Stimulated activated CD4-positive, alpha-beta T cell treated with anti-CD3 and anti-CD28 coated beads, Interleukin-2, amount 100 ng/mL, for 4 hours (primary cell): ENCODE results near the gene ANAPC13.

ENCODE experiments used
- DNase-seq: peaks from one replicate; pipeline ENCODE4 v3.0.0-alpha.2; 2020; ENCODE audit warnings: low read depth

The ANAPC13 gene

GRCh38 chr3:134485718-134486576, at the start of gene ANAPC13, which contains the start of gene CEP63:
TSS of gene ANAPC13 (minus strand) at chr3:134485985. CDS start at chr3:134482904, 3,081 bp downstream.
TSS of gene CEP63 (plus strand) at chr3:134486057. CDS start at chr3:134495321, 9,264 bp downstream.
- peak; percentile 92 for DNase-seq

DNA sequence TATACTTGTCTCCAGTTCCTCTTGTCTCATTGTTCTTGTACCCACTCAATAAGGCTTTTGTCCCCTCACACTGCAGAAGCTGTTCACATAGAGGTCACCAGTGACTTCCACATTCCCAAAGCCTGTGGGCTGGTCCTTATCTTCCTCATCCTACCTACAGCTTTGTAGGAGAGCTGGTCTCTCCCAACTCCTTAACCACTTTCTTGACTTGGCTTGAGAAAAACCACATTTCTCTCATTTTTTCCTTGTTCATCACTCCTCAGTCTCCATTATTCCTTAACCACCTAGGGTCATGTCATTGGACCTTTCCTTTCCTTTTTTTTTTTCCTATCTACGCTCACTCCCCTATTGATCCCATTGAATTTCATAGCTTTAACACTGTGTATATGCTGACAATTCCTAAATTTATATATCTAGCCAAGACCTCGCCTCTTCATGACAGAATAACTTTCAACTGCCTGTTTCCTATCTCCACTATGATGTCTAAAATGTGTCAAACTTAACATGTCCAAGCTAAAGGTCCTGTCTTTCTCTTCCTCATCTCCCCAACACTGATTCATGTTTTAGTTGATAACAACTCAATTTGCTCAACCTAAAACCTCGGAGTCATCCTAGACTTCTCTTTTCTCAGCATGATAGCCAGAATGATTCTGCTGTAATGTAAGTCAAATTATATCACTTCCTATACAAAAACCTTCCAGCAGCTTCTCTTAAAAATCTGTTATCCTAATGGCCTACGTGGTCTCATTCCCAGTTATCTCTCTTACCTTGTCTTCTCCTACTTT, 49.6 kb upstream of the ANAPC13 start:
- no peak for DNase-seq

GRCh38 chr3:134533493-134533892, 47.7 kb upstream of the ANAPC13 start:
- no peak for DNase-seq

DNA sequence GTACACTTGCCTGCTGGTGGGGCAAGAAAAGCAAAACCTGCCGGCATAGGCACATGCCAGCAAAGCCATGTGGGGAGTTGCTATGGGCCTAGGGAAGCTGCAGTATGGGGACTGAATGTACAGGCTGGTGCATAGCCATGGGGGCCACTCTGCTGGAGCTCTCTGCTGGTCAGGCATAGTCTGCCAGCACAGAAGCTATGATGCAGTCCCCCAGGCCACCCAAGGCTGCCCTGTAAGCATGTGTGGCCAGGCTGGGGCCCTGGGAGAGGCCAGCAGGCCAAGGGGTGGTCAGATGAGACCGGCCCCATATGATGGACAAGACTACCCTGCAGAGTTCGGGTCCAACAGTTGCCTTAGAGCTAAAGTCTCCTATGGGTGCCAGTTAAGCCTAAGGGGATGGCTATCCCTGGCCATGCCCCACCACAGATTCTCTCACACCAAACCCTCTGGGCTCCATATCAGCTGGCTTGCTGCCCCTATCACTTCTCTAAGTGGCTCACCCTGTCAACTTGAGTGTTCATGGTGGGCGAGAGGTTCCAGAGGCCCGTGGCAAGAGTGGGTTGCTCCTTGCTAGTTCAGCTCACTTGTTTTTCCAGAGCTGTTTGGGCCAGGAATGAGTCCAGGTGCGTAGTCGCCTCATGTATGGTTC, 41.9 kb upstream of the ANAPC13 start:
- no peak for DNase-seq

GRCh38 chr3:134527037-134527436, 41.3 kb upstream of the ANAPC13 start:
- no peak for DNase-seq

- no peak for DNase-seq
Observed at GRCh38 chr3:134526319-134526718, 40.5 kb upstream of the ANAPC13 start.

DNA sequence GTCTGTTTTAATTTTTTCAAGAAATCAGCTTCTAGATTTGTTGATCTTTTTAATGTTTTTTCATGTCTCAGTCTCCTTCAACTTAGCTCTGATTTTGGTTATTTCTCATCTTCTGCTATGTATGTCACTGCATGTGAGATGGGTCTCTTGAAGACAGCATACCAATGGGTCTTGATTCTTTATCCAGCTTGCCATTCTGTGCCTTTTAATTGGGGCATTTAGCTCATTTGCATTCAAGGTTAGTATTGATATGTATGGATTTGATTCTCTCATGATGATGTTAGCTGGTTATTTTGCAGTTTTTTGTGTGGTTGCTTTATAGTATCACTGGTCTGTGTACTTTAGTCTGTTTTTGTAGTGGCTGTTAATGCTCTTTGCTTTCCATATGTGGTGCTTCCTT, 39.5 kb upstream of the ANAPC13 start:
- no peak for DNase-seq

DNA sequence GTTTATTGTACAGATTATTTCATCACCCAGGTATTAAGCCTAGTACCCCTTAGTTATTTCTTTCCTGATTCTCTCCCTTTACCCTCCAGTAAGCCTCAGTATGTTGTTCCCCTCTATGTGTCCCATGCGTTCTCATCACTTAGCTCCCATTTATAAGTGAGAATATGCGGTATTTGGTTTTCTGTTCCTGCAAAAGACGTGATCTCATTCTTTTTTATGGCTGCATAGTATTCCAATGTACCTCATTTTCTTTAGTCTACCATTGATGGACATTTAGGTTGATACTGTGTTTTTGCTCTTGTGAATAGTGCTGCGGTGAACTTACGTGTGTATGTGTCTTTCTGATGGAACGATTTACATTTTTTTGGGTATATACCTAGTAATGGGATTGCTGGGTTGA, 36.8 kb upstream of the ANAPC13 start:
- DNase-seq, result no peak

DNA sequence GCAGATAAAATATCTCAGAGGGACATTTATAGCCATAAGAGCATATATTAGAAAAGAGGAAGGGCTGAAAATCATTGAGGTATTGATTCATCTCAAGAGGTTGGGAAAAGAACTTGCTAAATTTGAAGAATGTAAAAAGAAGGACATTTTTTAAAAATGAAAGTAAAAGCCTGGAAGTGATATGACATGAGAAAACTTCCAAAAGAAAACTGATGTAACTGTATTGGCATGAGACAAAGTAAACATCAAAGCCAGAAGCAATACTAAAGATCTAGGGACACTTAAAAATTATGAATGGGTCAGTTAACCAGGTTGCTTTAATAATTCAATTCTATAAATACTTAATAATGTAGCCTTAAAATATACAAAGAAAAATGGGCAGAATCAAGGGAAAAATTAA, 32.0 kb upstream of the ANAPC13 start:
- DNase-seq, result no peak

DNA sequence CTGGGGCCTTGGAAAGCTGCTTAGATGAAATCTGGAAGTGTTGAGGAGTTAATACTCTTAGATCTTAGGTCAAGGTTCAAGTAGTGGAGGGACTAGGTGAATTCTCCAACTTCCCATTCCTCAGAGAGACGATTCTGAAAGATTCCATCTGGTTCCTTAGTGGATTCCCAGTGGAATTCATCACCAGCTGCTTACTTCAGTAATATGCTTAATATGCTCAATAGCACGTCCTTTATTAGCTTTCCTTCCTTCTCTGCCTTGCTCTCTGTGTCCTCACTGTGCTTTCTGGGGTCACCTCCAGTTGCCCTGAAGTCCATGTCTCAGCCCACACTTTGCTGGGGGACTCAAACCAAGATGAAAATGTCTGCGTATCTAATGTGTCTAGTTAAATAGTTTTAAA, 31.1 kb upstream of the ANAPC13 start:
- DNase-seq, result no peak

GRCh38 chr3:134511500-134511899, 25.7 kb upstream of the ANAPC13 start:
- no peak for DNase-seq

- no peak for DNase-seq
Observed at GRCh38 chr3:134505485-134505884, 19.7 kb upstream of the ANAPC13 start.

DNA sequence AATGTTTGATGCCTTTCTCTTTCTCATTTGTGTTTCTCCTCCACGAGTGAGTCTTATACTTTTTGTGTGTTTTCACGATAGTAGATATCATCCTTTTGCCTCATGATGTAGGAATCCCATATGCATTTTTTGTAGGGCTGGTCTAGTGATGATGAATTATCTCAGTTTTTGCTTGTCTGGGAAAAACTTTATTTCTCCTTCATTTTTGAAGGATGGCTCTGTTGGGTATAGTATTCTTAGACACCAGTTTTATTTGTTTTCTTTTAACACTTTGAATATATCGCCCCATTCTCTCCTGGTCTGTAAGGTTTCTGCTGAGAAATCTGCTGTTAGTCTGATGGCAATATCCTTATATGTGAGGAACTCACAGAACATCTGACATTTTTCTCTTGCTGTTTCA, 18.3 kb upstream of the ANAPC13 start:
- no peak for DNase-seq

- no peak for DNase-seq
Observed at GRCh38 chr3:134503266-134503665, 17.5 kb upstream of the ANAPC13 start.

- DNase-seq, result no peak
Observed at GRCh38 chr3:134496471-134497071, 10.8 kb upstream of the ANAPC13 start.

DNA sequence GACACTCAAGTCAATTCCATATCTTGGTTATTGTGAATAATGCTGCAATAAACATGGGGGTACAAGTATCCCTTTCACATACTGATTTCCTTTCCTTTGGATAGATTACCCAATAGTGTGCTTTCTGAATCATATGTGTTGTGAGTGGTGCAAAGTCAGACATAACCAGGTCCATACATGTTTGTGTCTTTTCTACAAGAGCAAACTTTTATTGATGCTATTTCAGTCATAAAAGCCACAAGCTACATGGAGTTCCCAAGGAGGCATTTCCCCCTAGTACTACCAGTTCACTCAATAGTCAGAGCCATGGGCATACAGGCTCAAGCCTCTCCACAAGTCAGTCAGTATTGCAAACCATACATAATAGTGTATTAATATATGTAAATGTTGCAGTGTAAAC, 10.2 kb upstream of the ANAPC13 start:
- no peak for DNase-seq

DNA sequence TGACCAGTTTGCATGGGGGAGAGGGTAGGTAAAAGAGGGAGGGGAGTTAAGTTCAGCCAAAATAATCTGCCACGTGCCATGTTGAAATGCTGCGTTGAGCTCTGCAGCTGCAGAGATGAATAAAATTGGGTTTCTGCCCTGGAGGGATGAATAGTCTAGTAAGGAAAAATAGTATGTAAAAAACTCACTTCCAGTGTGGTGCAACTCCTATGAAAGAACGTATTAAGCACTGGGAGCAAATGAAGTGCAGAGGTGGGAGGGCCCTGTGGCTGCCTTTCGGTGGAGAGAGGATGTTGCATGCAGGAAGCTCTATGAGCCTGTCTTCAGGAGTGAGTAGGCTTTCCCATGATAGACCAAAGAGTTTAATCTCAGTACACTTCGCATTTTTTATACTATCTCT, 8.7 kb upstream of the ANAPC13 start:
- DNase-seq, result no peak

DNA sequence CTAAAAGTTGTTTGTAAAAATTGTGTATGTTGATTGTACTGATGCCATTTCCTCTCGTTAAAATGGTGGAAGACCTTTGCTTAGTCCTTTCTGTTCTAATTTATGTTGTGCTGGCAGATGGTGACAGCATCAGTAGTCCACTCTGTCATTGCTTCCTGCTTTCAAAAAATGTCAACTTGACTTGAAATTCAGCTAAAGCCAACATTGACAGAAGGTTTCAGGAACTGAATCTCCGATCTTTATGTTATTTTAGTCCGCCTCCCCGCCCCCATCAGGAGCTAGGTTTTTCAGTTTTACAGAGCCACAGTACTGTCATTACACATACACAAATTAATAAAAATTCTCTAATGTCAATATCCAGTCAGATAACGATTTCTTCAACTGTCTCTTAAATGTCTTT, 1.6 kb upstream of the ANAPC13 start:
- DNase-seq, result no peak

DNA sequence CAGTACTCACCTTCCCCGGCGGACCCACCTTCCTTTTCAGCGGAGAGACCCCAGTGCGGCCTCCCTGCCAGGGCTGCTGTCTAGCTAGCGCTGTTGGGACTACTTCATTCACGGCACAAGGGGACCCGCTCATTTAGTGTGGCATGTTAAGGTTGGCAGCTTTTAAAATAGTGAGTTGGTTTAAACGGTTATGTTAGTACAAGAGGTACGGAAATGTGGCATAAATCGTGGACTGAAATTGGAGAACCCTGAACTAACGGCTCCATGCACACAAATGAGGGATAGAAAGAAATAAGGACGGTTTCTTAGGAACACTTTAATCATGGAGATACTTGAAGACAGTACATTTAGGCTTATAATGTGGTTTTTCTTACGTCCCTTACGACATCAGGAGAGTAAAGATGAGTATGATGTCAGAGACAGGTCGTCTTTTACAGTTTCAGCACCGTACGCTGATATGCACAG, 824 bp upstream of the ANAPC13 start:
- DNase-seq, result no peak

DNA sequence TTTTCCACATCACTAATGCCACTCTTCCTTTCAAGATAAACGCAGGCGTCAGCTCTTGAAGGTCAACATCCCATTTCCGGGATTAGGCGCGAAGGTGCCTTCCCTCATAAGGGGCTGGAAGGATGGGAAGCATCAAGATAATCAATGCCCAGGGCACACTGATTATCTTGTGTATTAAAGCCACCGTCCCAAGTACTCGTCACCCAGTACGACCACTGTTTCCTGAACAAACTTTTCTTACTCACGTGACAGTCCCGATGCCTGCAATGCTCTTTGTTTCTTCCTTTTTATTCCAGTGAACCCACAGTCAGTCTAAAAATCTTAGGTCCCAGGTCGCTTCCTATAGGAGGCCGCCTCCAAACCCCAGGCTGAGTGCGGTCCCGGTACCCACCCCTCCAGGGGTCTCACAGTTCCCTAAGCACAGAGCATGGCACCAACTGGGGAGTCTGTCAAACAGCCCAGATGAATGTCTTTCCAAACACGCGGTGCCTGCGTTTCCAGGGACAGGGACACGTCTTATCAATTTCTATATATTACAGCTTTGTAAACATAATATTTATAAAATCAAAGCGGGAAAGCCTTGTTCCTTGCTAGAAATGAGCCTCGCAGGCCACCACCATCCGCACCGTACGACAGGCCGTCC, 589 bp downstream of the ANAPC13 start:
- peak; percentile 2 for DNase-seq

DNA sequence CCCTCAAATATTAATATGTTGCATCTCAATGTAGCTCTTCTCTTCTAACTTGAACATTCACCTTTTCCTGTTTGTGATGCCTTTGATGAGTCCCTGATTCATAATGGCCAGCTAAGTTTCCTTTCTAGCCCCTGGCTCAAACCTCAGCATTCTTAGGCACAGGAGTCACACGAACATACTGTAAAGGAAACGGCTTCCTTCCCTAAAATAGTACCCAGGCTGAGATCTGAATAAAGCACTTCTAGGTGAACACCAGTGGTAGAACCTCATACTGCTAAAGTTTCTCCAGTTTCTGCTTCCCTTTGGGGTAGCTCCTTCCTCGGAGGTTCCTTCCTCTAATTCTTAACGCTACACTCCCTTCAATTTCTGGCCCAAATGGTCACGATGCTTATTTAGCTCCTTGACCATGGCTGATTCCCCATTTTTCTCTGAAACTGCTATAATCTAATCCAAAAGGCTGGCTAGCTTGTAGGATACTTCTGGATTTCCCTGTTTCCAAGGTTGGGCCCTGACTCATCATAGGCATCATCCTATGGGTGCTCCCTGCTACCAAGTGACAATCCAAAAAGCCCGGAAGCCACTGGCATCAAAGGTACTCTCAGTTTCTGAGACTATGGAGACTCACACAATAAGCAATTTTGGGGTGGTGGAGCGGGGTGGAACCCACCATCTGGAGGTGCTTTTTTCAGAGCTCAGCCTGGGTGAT, 2.4 kb downstream of the ANAPC13 start:
- DNase-seq, result no peak
